ENCODE results near the gene PLCD3. TPM values are rescaled to one million over a fixed set of nuclear protein-coding genes. Genes with fewer than 3 reads are reported as not detected.

Gene PLCD3
- total RNA-seq, 4 donors from 2014 or later, result 35.4 to 68.4 (median 44.2) TPM

- ATAC-seq (ENCODE audit: low FRiP score), result no peak
- DNase-seq (ENCODE audit: low spot score), result no peak
- TF ChIP-seq, protein P1, sequence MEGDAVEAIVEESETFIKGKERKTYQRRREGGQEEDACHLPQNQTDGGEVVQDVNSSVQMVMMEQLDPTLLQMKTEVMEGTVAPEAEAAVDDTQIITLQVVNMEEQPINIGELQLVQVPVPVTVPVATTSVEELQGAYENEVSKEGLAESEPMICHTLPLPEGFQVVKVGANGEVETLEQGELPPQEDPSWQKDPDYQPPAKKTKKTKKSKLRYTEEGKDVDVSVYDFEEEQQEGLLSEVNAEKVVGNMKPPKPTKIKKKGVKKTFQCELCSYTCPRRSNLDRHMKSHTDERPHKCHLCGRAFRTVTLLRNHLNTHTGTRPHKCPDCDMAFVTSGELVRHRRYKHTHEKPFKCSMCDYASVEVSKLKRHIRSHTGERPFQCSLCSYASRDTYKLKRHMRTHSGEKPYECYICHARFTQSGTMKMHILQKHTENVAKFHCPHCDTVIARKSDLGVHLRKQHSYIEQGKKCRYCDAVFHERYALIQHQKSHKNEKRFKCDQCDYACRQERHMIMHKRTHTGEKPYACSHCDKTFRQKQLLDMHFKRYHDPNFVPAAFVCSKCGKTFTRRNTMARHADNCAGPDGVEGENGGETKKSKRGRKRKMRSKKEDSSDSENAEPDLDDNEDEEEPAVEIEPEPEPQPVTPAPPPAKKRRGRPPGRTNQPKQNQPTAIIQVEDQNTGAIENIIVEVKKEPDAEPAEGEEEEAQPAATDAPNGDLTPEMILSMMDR (IDR thresholded peaks at IDR 0.05), result no peak
Measured at GRCh38 chr17:45115015-45115625, 17.2 kb downstream of the PLCD3 start.

DNA sequence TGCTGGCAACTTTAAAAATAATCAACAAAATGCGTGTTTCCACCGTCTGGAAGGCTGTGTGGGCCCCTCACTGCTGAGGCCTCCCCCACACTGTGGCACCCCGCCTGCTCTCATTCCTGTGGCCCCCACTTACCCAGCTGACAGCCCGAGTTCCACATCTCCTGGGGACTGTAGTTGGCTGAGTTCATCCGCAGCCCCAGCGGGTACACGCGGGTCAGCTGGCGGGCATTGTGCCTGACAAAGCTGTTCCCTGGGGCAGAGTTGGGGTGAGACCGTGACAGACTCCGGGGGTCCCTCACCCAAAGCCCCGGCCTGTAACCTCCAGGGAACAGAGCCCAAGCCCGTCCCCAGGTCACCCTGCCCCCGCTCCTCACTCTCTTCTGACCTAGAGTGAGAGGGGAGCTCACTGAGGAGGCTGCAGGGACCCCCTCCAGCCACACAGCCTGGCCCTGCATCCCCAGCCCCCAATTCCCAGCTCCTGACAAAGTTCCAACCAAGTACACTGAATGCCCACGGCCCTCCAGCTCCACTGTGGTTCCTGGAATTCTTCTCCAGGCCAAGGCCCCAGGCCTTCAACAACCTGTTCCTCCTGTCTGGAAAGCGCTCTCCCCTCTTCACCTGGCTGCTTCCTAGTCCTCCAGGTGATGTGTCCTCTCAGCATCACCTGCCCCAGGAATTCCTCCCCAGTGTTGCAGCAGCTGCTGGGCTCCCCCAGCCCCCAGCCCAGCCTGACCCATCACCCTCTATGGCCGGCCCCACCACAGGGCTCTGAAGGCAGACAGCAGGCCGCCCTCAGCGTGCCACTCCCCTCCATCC lies 18.0 kb downstream of the PLCD3 start:
- ATAC-seq (ENCODE audit: low FRiP score) (no peak), DNase-seq (ENCODE audit: low spot score) (no peak)
- TF ChIP-seq, protein P1 (IDR thresholded peaks at IDR 0.05), result no peak

- DNase-seq (ENCODE audit: low spot score), result no peak
- ATAC-seq (ENCODE audit: low FRiP score), result no peak
- TF ChIP-seq, protein P1 (IDR thresholded peaks at IDR 0.05), result no peak
Measured at GRCh38 chr17:45113424-45113754, 18.9 kb downstream of the PLCD3 start.

DNA sequence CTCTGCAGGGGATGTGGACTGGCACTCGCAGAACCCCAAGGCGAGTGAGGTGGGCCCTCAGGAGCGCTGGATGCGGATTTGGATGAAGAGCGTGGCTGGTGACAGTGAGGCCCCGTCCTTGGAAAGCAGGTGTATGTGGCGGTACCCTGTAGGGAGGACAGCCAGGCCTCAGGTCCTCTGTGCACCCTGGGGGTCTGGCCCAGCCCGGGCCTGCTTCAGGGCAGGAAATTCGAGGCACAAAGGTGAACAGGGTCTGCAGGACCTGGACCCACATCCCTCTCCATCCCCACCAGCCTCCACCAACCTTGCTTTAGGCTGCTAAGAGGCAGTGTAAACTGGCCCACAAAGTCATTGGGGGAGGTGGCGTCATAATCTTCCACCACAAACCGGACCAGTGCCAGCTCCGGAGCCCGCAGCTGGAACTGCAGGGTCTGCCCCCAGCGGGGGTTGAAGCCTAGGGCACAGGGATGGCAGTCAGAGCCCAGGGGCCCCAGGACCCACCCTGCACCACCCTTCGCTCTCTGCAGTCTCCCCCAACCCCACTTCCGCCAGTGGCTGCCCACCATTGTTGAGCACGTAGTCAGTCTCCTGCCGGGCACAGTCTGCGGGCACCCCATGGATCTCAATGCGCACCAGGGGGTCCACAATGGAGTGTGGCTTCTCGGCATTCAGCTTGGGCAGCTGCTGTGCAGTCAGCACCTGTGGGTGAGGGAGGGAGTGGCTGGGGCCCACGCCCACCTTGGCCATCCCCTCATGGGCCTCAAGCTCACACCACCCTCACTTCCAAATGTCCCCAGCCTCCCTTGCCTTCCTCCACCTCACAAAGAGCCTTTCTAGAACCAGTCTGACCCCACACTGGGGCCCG lies 19.5 kb downstream of the PLCD3 start:
- TF ChIP-seq, protein P1 (IDR thresholded peaks at IDR 0.05), result no peak
- ATAC-seq (ENCODE audit: low FRiP score), result no peak
- DNase-seq (ENCODE audit: low spot score), result no peak

DNA sequence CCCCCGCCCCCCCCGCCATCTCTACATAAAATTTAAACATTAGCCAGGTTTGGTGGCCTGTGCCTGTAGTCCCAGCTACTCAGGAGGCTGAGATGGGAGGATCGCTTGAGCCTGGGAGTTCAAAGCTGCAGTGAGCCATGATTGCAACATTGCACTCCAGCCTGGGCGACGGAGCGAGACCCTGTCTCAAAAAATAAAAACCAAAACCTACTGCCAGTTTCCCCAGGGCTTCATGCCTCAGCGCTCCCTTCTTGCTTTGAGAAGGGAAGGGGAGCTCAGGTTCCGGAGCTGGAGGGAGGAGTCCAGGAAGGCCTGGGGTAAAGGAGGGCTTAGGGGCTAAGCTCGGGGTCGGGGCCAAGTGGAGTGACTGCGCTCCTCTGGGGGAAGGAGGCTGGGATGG lies 20.5 kb downstream of the PLCD3 start:
- ATAC-seq (ENCODE audit: low FRiP score) (no peak), DNase-seq (ENCODE audit: low spot score) (no peak)
- TF ChIP-seq, protein P1 (IDR thresholded peaks at IDR 0.05), result no peak

GRCh38 chr17:45110676-45111611 lies 21.4 kb downstream of the PLCD3 start:
- TF ChIP-seq, protein P1 (IDR thresholded peaks at IDR 0.05), result no peak
- DNase-seq (ENCODE audit: low spot score) (no peak), ATAC-seq (ENCODE audit: low FRiP score) (peak; percentile 72)
